IMR-90 (cell line): Measurements from ENCODE around the gene TP53BP1. TPM values are rescaled to one million over a fixed set of nuclear protein-coding genes. Genes with fewer than 3 reads are reported as not detected.

Source experiments
- ATAC-seq: fragments of 200-7000 bp; cut with Tn5 transposase; 2 replicates; pipeline ENCODE4 v1.9.1; 2020; ENCODE audit warnings: low read depth, mild to moderate bottlenecking, moderate library complexity
- BruUV-seq: library from RNA; stranded (reverse); fragments of 400-500 nt; replicated peaks from 2 replicates; lab custom pipeline; 2021; lab: Mats Ljungman, UMichigan
- CTCF ChIA-PET: fragments of 300-600 bp; formaldehyde crosslinking; extraction: SDS; loops from one replicate; lab custom pipeline; 2021; ENCODE audit warnings: antibody characterized with exemption; lab: Yijun Ruan, JAX
- POLR2A ChIA-PET: fragments of 300-600 bp; sonication (Branson Sonifier 250); formaldehyde crosslinking; loops from one replicate; lab custom pipeline; 2022; ENCODE audit warnings: antibody characterized with exemption; ENCODE audit not compliant: unreplicated experiment; lab: Charles Lee
- DNase-seq: peaks from one replicate; pipeline ENCODE4 v3.0.0; 2013
- H2AFZ ChIP-seq: replicated peaks from 2 replicates; pipeline ENCODE3; 2013; ENCODE audit warnings: low read length, mild to moderate bottlenecking; ENCODE audit not compliant: poor library complexity
- H2AK5ac ChIP-seq: 2 replicates; pipeline ENCODE4 v1.6.1; 2013; ENCODE audit warnings: low read depth, low read length, inconsistent platforms
- H2AK9ac ChIP-seq: replicated peaks from 2 replicates; pipeline ENCODE3; 2013; ENCODE audit warnings: mild to moderate bottlenecking, low read depth, low read length, moderate library complexity; ENCODE audit not compliant: poor library complexity
- H2BK120ac ChIP-seq: 2 replicates; pipeline ENCODE4 v1.6.1; 2013; ENCODE audit warnings: low read depth, low read length, inconsistent platforms
- H2BK15ac ChIP-seq: 3 replicates; pipeline ENCODE4 v1.6.1; 2013; ENCODE audit warnings: low read depth, low read length, inconsistent platforms
- H2BK20ac ChIP-seq: 2 replicates; pipeline ENCODE4 v1.6.1; 2013; ENCODE audit warnings: low read depth, mild to moderate bottlenecking, inconsistent platforms, low read length, moderate library complexity
- H2BK5ac ChIP-seq: 2 replicates; pipeline ENCODE4 v1.6.1; 2013; ENCODE audit warnings: mild to moderate bottlenecking, low read depth, low read length, inconsistent platforms; ENCODE audit not compliant: poor library complexity, severe bottlenecking
- H3K14ac ChIP-seq: replicated peaks from 2 replicates; pipeline ENCODE4 v1.6.1; 2013; ENCODE audit warnings: low read depth, low read length, inconsistent platforms
- H3K18ac ChIP-seq: 2 replicates; pipeline ENCODE4 v1.6.1; 2013; ENCODE audit warnings: low read depth, low read length, control low read depth
- H3K23ac ChIP-seq: 2 replicates; pipeline ENCODE4 v1.6.1; 2013; ENCODE audit warnings: low read depth, low read length, inconsistent platforms
- H3K27ac ChIP-seq: 2 replicates; pipeline ENCODE4 v1.5.1; 2013; ENCODE audit warnings: mild to moderate bottlenecking, control low read depth, low read length; ENCODE audit not compliant: insufficient read depth
- H3K27me3 ChIP-seq: 2 replicates; pipeline ENCODE4 v1.6.1; 2013; ENCODE audit warnings: low read length; ENCODE audit not compliant: control insufficient read depth, insufficient read depth
- H3K36me3 ChIP-seq: 2 replicates; pipeline ENCODE4 v1.6.1; 2013; ENCODE audit warnings: low read length, mixed read lengths; ENCODE audit not compliant: control insufficient read depth, insufficient read depth
- H3K4ac ChIP-seq: 2 replicates; pipeline ENCODE4 v1.6.1; 2013; ENCODE audit warnings: low read depth, low read length, inconsistent platforms
- H3K4me1 ChIP-seq: 2 replicates; pipeline ENCODE4 v1.6.1; 2013; ENCODE audit warnings: low read length, mixed read lengths; ENCODE audit not compliant: control insufficient read depth, insufficient read depth
- H3K4me2 ChIP-seq: 2 replicates; pipeline ENCODE4 v1.6.1; 2013; ENCODE audit warnings: low read depth, mild to moderate bottlenecking, control low read depth, low read length, moderate library complexity
- H3K4me3 ChIP-seq: 2 replicates; pipeline ENCODE4 v1.5.1; 2013; ENCODE audit warnings: low read depth, mild to moderate bottlenecking, control low read depth, low read length, moderate library complexity; ENCODE audit not compliant: insufficient read depth
- H3K56ac ChIP-seq: 2 replicates; pipeline ENCODE4 v1.6.1; 2013; ENCODE audit warnings: low read length, inconsistent platforms; ENCODE audit not compliant: insufficient read depth; ENCODE audit errors: extremely low read depth
- H3K79me1 ChIP-seq, 2 experiments: 2 replicates each; pipeline ENCODE4 v1.6.1; 2013; ENCODE audit warnings: low read length in 2 of 2, inconsistent platforms in 1 of 2, low read depth in 1 of 2
- H3K9ac ChIP-seq: 2 replicates; pipeline ENCODE4 v1.6.1; 2013; ENCODE audit warnings: low read depth, low read length, control low read depth
- H3K9me1 ChIP-seq: 2 replicates; pipeline ENCODE4 v1.6.1; 2013; ENCODE audit warnings: low read length, inconsistent platforms; ENCODE audit not compliant: insufficient read depth
- H3K9me3 ChIP-seq: 2 replicates; pipeline ENCODE4 v1.6.1; 2013; ENCODE audit warnings: low read length; ENCODE audit not compliant: control insufficient read depth, insufficient read depth
- H4K20me1 ChIP-seq: 2 replicates; pipeline ENCODE4 v1.6.1; 2013; ENCODE audit warnings: low read length, inconsistent platforms; ENCODE audit not compliant: insufficient read depth
- H4K5ac ChIP-seq: 2 replicates; pipeline ENCODE4 v1.6.1; 2013; ENCODE audit warnings: mild to moderate bottlenecking, low read depth, low read length, control low read depth
- H4K8ac ChIP-seq, 2 experiments: 2 replicates each; pipeline ENCODE4 v1.6.1; 2013; ENCODE audit warnings: low read depth in 2 of 2, low read length in 2 of 2, control low read depth in 1 of 2, inconsistent platforms in 1 of 2
- H4K91ac ChIP-seq: 2 replicates; pipeline ENCODE4 v1.6.1; 2013; ENCODE audit warnings: low read depth, low read length, inconsistent platforms; ENCODE audit not compliant: insufficient read depth
- BHLHE40 ChIP-seq: fragments of 150-350 bp; IDR thresholded peaks from 2 replicates; pipeline ENCODE4 v1.6.1; 2016; ENCODE audit warnings: mild to moderate bottlenecking, low read depth, low read length
- CHD1 ChIP-seq: IDR thresholded peaks from 2 replicates; pipeline ENCODE4 v1.6.1; 2012; ENCODE audit warnings: low read depth, low read length, improper control_type of control experiment
- FOS ChIP-seq: fragments of 150-350 bp; IDR thresholded peaks from 2 replicates; pipeline ENCODE4 v1.6.1; 2016; ENCODE audit warnings: low read depth, low read length
- MAFK ChIP-seq: IDR thresholded peaks from 2 replicates; pipeline ENCODE4 v1.6.1; 2012; ENCODE audit warnings: low read depth, low read length, improper control_type of control experiment
- MAZ ChIP-seq: IDR thresholded peaks from 2 replicates; pipeline ENCODE4 v1.6.1; 2012; ENCODE audit warnings: low read depth, mild to moderate bottlenecking, low read length, improper control_type of control experiment, moderate library complexity, borderline replicate concordance
- MXI1 ChIP-seq: IDR thresholded peaks from 2 replicates; pipeline ENCODE4 v1.6.1; 2012; ENCODE audit warnings: low read depth, mild to moderate bottlenecking, low read length, moderate library complexity, borderline replicate concordance
- NFE2L2 ChIP-seq: fragments of 150-350 bp; IDR thresholded peaks from 2 replicates; pipeline ENCODE4 v1.6.1; 2016; ENCODE audit warnings: low read depth, mild to moderate bottlenecking, low read length
- WGBS, 2 experiments: methylation state at CpG; one replicate each; pipeline versions ENCODE4 v1.1.5 to v1.1.7; 2013; ENCODE audit warnings: missing lambda C conversion rate in 2 of 2; ENCODE audit not compliant: insufficient read length in 1 of 2; ENCODE audit errors: extremely low coverage in 2 of 2; 5-methylcytosine and 5-hydroxymethylcytosine counted together
- dilution Hi-C: fragments of 300-500 bp; cut with HindIII; formaldehyde crosslinking; loops from one replicate; pipeline ENCODE4 v1.14.3; 2018; ENCODE audit warnings: low sequenced_read_pairs; ENCODE audit not compliant: unreplicated experiment
- in situ Hi-C: fragments of 300-500 bp; cut with MboI; formaldehyde crosslinking; loops from 3 replicates; pipeline ENCODE4 v1.14.3; 2019; ENCODE audit warnings: low sequenced_read_pairs, inconsistent platforms, mixed read lengths
- intact Hi-C: fragments of 100-400 bp; cut with micrococcal nuclease; formaldehyde crosslinking; loops from 2 replicates; pipeline ENCODE4 v1.10.0; 2022
- polyA plus RNA-seq, 3 experiments: library from polyadenylated mRNA; depleted of rRNA; stranded (reverse); fragments of >200 nt; gene quantifications; 2 replicates each; pipeline ENCODE4 v1.2.3, GENCODE V29; 2012; ENCODE audit warnings: low replicate concordance in 1 of 3
- total RNA-seq: library from RNA; depleted of rRNA; stranded (reverse); fragments of >200 nt; gene quantifications from 2 replicates; pipeline ENCODE4 v1.2.3, GENCODE V29; 2012

TP53BP1 gene
- total and polyA plus RNA-seq, 2 of the 4 experiments (the other 2 are of a cell fraction) = 36.3 to 64.5 TPM

- intact Hi-C loops = loop anchor here (1.0 to 10.0 kb wide), 2 partner anchors 77 to 257 kb away; partner anchors contain the start of gene ELL3
- ChIA-PET POLR2A (interaction anchor here (0.6 kb wide), 1 partner anchor 1310 kb away, joined by 3 read pairs; no protein-coding TSS in a partner anchor), CTCF (no interaction called here)
- Histone ChIP-seq H3K4me3 (peak overlapping the region; percentile 79), H3K4ac (peak overlapping the region; percentile 100), H3K9me3 (no peaks in the 10 kb centered on the region), H3K4me1 (peaks cover 20% of the 10 kb centered on the region), H4K20me1 (peaks cover 39% of the 10 kb centered on the region), H2BK120ac (peak overlapping the region; percentile 88), H3K9me1 (peaks cover 36% of the 10 kb centered on the region), H2AFZ (peak overlapping the region; percentile 90), H2BK20ac (peak overlapping the region; percentile 83; the same call in 1 of the 2 replicates), H4K91ac (peak overlapping the region; percentile 95), H3K9ac (peak overlapping the region; percentile 83), H3K4me2 (peak overlapping the region; percentile 75), H3K79me1 (peaks cover 33 to 76% of the 10 kb centered on the region in 2 experiments), H3K14ac (peak overlapping the region; percentile 100), H2AK9ac (peak overlapping the region; percentile 100), H2BK15ac (peak overlapping the region; percentile 91; the same call in 1 of the 3 replicates), H3K27me3 (no peaks in the 10 kb centered on the region), H3K27ac (peak overlapping the region; percentile 72), H2AK5ac (peak overlapping the region; percentile 100), H3K23ac (peak overlapping the region; percentile 99), H3K18ac (peak overlapping the region; percentile 68), H3K56ac (peak overlapping the region; percentile 98), H4K5ac (peak overlapping the region; percentile 20), H3K36me3 (peaks cover 27% of the 10 kb centered on the region), H2BK5ac (peak overlapping the region; percentile 92), H4K8ac (peak overlapping the region; percentile 51 to 97; a peak in 3 of 4 replicates)
- dilution Hi-C loops = no loop called here
- ATAC-seq (peak; percentile 46), DNase-seq (peak; percentile 63)
- BruUV-seq = no TSS peak
- TF ChIP-seq MAZ (peak; percentile 94), CHD1 (no peak), BHLHE40 (no peak), NFE2L2 (peak; percentile 75), FOS (no peak), MXI1 (peak; percentile 50; the same call in 1 of the 2 replicates), MAFK (no peak)
- in situ Hi-C loops = no loop called here
- 0% methylated on average over 2 of the region's 18 CpGs; no CpG with 5 or more reads in 1 of the 2 experiments for WGBS, 2 experiments
Measured at GRCh38 chr15:43518197-43518761, 25.3 kb upstream of the TP53BP1 start.
